IPS-18a (cell line): Measurements from ENCODE around the gene COX5A.
A peak's percentile ranks its signal among the peaks of the same experiment; 100 is the strongest.

Experiments used
- H3K27ac ChIP-seq: one replicate; pipeline ENCODE4 v1.5.1; 2013; ENCODE audit warnings: low read length
- H3K27me3 ChIP-seq: one replicate; pipeline ENCODE4 v1.6.1; 2013; ENCODE audit warnings: mild to moderate bottlenecking, low read length; ENCODE audit not compliant: control insufficient read depth, insufficient read depth
- H3K36me3 ChIP-seq: one replicate; pipeline ENCODE4 v1.6.1; 2013; ENCODE audit warnings: low read depth, low read length; ENCODE audit not compliant: control insufficient read depth
- H3K4me1 ChIP-seq: one replicate; pipeline ENCODE4 v1.6.1; 2013; ENCODE audit warnings: low read depth, low read length; ENCODE audit not compliant: control insufficient read depth
- H3K4me3 ChIP-seq: one replicate; pipeline ENCODE4 v1.5.1; 2013; ENCODE audit warnings: low read length
- H3K9ac ChIP-seq: one replicate; pipeline ENCODE4 v1.6.1; 2013; ENCODE audit warnings: mild to moderate bottlenecking, low read length, moderate library complexity
- H3K9me3 ChIP-seq: one replicate; pipeline ENCODE4 v1.6.1; 2013; ENCODE audit warnings: low read depth, low read length; ENCODE audit not compliant: control insufficient read depth

The COX5A gene

GRCh38 chr15:74937590-74938371, at the start of gene COX5A:
Gene COX5A (minus strand): TSS chr15:74938073. CDS start chr15:74938014, 59 bp downstream.
- peak within 1 kb of the TSS; percentile 94 for H3K9ac ChIP-seq
- H3K36me3 ChIP-seq: peaks cover 5% of the 10 kb centered on the region
- H3K27ac ChIP-seq: peak within 1 kb of the TSS; percentile 79
- H3K9me3 ChIP-seq: no peaks in the 10 kb centered on the region
- no peaks in the 10 kb centered on the region for H3K4me1 ChIP-seq
- H3K27me3 ChIP-seq: no peaks in the 10 kb centered on the region
- peak within 1 kb of the TSS; percentile 99 for H3K4me3 ChIP-seq

DNA sequence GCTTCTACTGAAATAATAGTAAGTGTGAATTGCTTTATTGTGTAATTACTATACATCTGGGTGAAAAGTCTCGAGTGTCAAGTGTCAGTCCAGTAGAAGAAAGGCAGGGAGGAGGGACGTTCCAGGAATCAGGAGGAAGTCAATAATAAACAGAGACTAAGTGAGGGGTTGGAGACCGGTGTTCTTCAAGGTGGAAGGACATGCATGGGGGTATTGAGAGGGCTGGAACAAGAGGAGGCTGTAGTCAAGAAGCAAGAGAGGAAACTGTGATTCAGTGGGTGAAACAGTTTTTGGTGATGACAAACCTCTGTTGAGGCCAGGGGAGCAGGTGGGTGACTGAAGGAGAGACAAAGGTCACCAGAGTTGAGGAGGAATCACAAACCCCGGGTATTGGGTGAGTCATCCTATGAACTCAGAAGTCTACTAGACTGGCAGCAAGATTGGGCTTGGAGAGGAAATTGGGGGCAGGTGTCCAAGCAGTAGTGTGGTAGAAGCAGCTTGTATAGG, 45.9 kb upstream of the COX5A start:
- Histone ChIP-seq H3K9me3 (no peaks in the 10 kb centered on the region), H3K4me3 (no peak overlapping the region), H3K36me3 (no peaks in the 10 kb centered on the region), H3K27ac (no peak overlapping the region), H3K9ac (no peak overlapping the region), H3K4me1 (peaks cover 2% of the 10 kb centered on the region), H3K27me3 (no peaks in the 10 kb centered on the region)

DNA sequence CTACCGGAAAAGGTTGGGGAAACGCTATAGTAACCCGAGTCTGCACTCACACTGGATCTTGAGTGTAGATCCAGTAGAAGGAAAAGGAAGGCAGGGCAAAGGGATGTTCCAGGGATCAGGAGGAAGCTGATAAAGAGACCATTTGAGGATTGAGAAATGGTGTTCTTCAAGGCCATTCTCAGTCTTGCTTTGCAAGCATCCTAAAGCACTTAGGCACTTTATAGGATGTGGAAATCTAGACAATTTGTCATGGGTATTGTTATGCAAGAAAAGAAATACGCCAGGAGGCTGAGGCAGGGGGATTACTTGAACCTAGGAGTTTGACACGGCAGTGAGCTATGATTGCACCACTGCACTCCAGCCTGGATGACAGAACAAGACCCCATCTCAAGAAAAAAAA, 44.3 kb upstream of the COX5A start:
- no peak overlapping the region for H3K4me3 ChIP-seq
- no peaks in the 10 kb centered on the region for H3K36me3 ChIP-seq

GRCh38 chr15:74978503-74978902, 40.6 kb upstream of the COX5A start:
- Histone ChIP-seq H3K27ac (no peak overlapping the region), H3K36me3 (no peaks in the 10 kb centered on the region), H3K4me3 (no peak overlapping the region), H3K4me1 (peaks cover 5% of the 10 kb centered on the region), H3K9me3 (no peaks in the 10 kb centered on the region), H3K27me3 (no peaks in the 10 kb centered on the region), H3K9ac (no peak overlapping the region)

More for the DNA sequence above, 44.3 kb upstream of the COX5A start:
- no peak overlapping the region for H3K27ac ChIP-seq
- H3K9me3 ChIP-seq: no peaks in the 10 kb centered on the region
- peaks cover 5% of the 10 kb centered on the region for H3K4me1 ChIP-seq
- no peaks in the 10 kb centered on the region for H3K27me3 ChIP-seq
- H3K9ac ChIP-seq: no peak overlapping the region

DNA sequence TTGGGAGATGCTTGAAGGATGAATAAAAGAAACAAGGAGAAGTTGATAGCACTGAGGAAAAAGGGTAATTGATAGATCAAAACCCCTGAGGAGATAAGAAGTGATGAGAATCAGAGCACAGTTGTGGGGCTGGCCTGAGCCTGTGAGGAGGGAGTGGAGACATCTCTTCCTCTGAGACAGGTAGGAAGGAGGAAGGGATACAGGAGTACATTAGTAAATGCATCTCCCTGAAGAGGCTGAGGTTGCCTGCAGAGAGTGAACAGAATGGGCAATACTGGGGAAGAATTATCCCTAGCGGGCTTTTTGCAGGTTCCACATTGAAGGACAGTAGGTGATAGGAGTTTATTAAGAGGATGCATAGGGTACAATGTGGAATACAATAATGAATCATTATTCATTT, 40.2 kb upstream of the COX5A start:
- Histone ChIP-seq H3K27ac (no peak overlapping the region), H3K9ac (no peak overlapping the region), H3K9me3 (no peaks in the 10 kb centered on the region), H3K4me3 (no peak overlapping the region), H3K4me1 (peaks cover 5% of the 10 kb centered on the region), H3K27me3 (no peaks in the 10 kb centered on the region), H3K36me3 (no peaks in the 10 kb centered on the region)

DNA sequence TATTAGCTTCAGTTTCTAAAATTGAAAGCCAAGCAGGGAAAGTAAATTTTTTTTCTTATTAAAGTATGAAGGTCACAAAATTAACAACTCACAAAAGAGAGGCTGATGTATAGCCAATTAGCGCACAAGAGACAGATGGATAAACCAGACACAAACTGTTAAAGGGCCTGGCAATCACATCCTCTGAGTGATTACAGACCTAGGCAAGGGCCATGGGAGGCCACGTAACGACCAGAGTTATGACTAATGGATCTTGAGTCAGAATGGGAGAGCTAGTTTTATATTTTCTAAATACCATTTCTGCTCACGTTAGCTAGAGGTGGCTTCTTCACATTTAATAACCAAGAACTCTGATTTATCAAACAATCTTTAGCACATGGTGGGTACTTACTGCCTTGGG, 39.7 kb upstream of the COX5A start:
- Histone ChIP-seq H3K27ac (no peak overlapping the region), H3K27me3 (no peaks in the 10 kb centered on the region), H3K9me3 (no peaks in the 10 kb centered on the region), H3K4me3 (no peak overlapping the region), H3K36me3 (no peaks in the 10 kb centered on the region), H3K4me1 (peaks cover 5% of the 10 kb centered on the region), H3K9ac (no peak overlapping the region)

GRCh38 chr15:74976159-74976558, 38.3 kb upstream of the COX5A start:
- Histone ChIP-seq H3K27me3 (no peaks in the 10 kb centered on the region), H3K4me3 (no peak overlapping the region), H3K27ac (no peak overlapping the region), H3K9ac (no peak overlapping the region), H3K9me3 (no peaks in the 10 kb centered on the region), H3K36me3 (no peaks in the 10 kb centered on the region), H3K4me1 (peaks cover 5% of the 10 kb centered on the region)

DNA sequence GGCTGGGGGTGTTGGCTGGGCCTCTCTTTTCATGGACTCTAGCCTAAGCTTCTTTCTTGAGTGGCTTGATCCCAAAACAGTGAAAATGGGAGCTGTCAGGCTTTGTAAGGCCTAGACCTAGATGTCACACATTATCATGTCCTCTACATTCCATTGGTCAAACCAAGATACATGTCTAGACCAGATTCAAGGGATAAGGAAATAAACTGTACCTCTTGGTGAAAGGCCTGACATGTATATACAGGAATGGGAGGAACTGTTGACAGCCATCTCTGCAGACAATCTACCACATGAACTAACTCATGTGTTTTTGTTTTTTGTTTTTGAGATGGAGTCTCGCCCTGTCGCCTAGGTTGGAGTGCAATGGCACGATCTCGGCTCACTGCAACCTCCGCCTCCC, 29.8 kb upstream of the COX5A start:
- no peak overlapping the region for H3K27ac ChIP-seq

DNA sequence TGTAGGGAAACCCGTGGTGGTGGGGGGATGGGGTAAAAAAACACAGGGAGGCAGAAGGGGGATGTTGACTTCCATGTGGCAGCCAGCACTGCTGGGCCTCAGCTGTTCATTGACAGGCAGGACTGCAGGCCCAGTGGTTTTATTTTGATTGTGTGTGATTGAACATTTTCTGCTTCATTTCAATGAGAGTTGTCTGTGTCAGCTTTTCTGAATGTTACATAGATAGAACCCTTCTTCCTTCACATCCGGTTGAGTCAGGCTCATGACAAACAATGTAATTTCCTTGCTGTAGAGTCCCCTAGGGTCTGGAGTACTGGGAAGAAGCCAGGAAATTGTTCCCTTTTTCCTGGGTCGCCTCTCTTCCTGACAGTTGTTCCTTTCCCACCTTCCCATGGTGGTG, 26.9 kb upstream of the COX5A start:
- Histone ChIP-seq H3K4me1 (no peaks in the 10 kb centered on the region), H3K9ac (no peak overlapping the region), H3K4me3 (no peak overlapping the region), H3K27me3 (peaks cover 14% of the 10 kb centered on the region), H3K36me3 (no peaks in the 10 kb centered on the region), H3K27ac (no peak overlapping the region), H3K9me3 (no peaks in the 10 kb centered on the region)

More for the DNA sequence above, 29.8 kb upstream of the COX5A start:
- H3K4me3 ChIP-seq: no peak overlapping the region
- H3K9ac ChIP-seq: no peak overlapping the region
- no peaks in the 10 kb centered on the region for H3K36me3 ChIP-seq
- H3K4me1 ChIP-seq: no peaks in the 10 kb centered on the region
- H3K9me3 ChIP-seq: no peaks in the 10 kb centered on the region
- no peaks in the 10 kb centered on the region for H3K27me3 ChIP-seq

DNA sequence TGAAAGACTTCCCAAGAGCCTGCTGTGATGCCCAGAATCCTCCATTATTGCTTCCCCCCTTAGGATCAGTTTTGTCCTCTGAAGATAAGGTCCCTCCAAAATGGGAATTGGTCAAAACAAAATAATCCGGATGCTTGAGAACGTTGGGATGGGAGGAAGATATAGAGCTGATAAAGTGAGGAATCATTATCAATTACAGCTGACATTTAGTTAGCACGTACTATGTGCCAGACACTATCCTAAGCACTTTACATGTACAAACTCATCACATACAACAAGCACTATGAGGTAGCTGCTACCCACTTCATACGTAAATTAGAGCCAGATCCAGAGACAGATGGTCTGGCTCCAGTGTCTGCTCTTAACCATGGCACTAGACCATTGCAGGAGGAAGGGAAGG, 25.3 kb upstream of the COX5A start:
- peaks cover 29% of the 10 kb centered on the region for H3K27me3 ChIP-seq
- H3K36me3 ChIP-seq: no peaks in the 10 kb centered on the region
- peaks cover 4% of the 10 kb centered on the region for H3K4me1 ChIP-seq
- H3K9ac ChIP-seq: no peak overlapping the region
- no peak overlapping the region for H3K4me3 ChIP-seq
- H3K27ac ChIP-seq: no peak overlapping the region
- H3K9me3 ChIP-seq: no peaks in the 10 kb centered on the region

DNA sequence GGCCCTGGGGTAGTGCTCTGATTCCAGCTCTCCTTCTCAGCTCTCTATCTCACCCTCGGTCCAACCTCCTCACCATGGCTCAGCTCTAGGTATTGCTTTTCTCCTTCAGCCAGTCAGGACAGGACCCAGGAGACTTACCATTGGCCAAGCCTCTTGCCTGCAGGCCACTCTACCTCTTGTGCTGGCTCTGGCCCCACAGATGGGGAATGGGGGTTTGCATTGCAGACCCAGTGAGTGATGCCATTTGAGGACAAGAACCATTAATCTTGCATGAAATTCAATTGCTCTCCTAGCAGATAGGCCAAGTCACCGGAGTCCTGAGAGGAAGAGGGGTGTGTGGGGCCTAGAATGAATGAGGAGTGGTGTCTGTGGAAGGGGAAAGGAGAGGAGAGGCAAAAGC, 24.8 kb upstream of the COX5A start:
- no peaks in the 10 kb centered on the region for H3K9me3 ChIP-seq
- peaks cover 4% of the 10 kb centered on the region for H3K4me1 ChIP-seq
- H3K4me3 ChIP-seq: no peak overlapping the region
- no peak overlapping the region for H3K27ac ChIP-seq
- no peak overlapping the region for H3K9ac ChIP-seq
- H3K27me3 ChIP-seq: peaks cover 35% of the 10 kb centered on the region
- H3K36me3 ChIP-seq: no peaks in the 10 kb centered on the region

DNA sequence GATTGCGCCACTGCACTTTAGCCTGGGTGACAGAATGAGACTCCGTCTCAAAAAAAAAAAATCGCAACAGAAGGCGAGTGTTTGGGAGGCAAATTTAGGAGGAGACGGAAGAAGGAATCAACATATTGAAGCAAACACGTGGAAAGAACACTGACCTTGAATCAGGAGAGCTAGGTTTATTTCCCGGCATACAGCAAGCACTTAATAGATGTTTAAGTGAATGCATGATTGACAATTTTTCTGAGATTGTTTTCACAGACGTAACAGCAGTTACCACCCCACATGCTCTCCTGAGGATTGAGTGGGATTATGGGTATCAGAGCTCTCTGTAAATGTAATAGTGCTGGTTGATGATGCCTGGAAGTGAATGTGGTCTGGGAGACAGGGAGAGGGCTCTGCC, 24.3 kb upstream of the COX5A start:
- H3K9ac ChIP-seq: no peak overlapping the region
- H3K27me3 ChIP-seq: peaks cover 39% of the 10 kb centered on the region
- H3K4me1 ChIP-seq: peaks cover 4% of the 10 kb centered on the region
- no peak overlapping the region for H3K4me3 ChIP-seq
- H3K9me3 ChIP-seq: no peaks in the 10 kb centered on the region
- no peak overlapping the region for H3K27ac ChIP-seq
- no peaks in the 10 kb centered on the region for H3K36me3 ChIP-seq
